ENCODE data around the gene FGF18.

GRCh38 chr5:171475596-171475995 is 56.1 kb downstream of the FGF18 start:
- TF ChIP-seq CTCF (conservative IDR thresholded peaks at IDR 0.05; ENCODE audit: low read depth, low read length) = no peak
- no peak for TF ChIP-seq POLR2A (IDR thresholded peaks at IDR 0.05; ENCODE audit: low read depth, low read length)
- TF ChIP-seq RCOR1 (IDR thresholded peaks at IDR 0.05; ENCODE audit: insufficient replicate concordance, low read length) = no peak
- TF ChIP-seq RAD21 (IDR thresholded peaks at IDR 0.05; ENCODE audit: low read length) = no peak
- no peak for TF ChIP-seq NFE2L2 (IDR thresholded peaks at IDR 0.05; ENCODE audit: low read depth, low read length)
- no peak for TF ChIP-seq CEBPB (IDR thresholded peaks at IDR 0.05; ENCODE audit: low read depth, low read length)
- TF ChIP-seq RFX5 (IDR thresholded peaks at IDR 0.05; ENCODE audit: low read depth, low read length) = no peak
- TF ChIP-seq MAZ (IDR thresholded peaks at IDR 0.05; ENCODE audit: borderline replicate concordance, low read depth, low read length) = no peak
- no peak for TF ChIP-seq USF2 (IDR thresholded peaks at IDR 0.05; ENCODE audit: low read depth, low read length)
